GM06990 (cell line): ENCODE data around the gene PARS2.

Experiments used
- DNase-seq: peaks from one replicate; pipeline ENCODE4 v3.0.0-alpha.2; 2011; ENCODE audit not compliant: insufficient read length; ENCODE audit errors: extremely low read depth
- H3K27me3 ChIP-seq: replicated peaks from 2 replicates; pipeline ENCODE4 v1.6.0; 2011; ENCODE audit warnings: low read length; ENCODE audit not compliant: control insufficient read depth, insufficient read depth
- H3K36me3 ChIP-seq: 2 replicates; pipeline ENCODE4 v1.5.1; 2011; ENCODE audit warnings: low read length; ENCODE audit not compliant: control insufficient read depth, insufficient read depth
- H3K4me3 ChIP-seq: replicated peaks from 2 replicates; pipeline ENCODE4 v1.5.1; 2011; ENCODE audit warnings: low read depth, mild to moderate bottlenecking, control low read depth, low read length
- TF ChIP-seq, protein P1 (sequence below): IDR thresholded peaks from 2 replicates; pipeline ENCODE4 v1.5.1; 2011; ENCODE audit warnings: low read length, control low read depth, mild to moderate bottlenecking, inconsistent platforms; ENCODE audit not compliant: insufficient read depth, poor library complexity, severe bottlenecking

The PARS2 gene

DNA sequence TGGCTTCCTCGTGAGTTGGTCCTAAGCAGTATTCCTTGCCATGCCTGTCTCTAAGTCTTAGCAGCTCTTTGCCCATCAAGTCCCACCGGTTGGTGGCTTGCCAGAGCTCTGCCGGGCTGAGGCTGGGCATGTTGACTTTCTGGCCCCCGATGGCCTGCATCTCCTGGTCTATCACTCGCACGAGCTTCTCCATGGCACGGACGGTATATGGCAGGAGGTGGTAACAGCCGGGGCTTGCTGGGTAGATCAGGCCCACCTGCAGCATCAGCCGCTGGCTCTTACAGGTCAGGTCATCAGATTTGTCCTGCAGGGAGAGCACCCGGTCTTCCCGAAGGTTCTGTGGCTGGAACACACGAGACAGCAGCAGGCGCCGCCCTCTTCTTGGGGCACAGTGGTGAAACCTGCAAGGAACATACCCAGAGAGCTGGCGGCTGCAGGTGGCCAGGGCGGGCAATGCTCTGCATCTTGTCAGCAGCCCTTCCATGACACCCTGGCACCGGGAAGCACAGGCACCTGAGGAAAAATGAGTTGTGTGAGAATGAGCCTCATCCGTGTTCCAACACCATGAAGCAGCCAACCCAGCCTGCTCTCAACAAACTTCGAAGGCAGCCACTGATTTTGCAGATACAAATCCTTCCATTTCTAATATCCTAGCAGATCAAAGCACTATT, 5.5 kb downstream of the PARS2 start:
- no peak for DNase-seq
- H3K36me3 ChIP-seq = peaks cover 3% of the 10 kb centered on the region
- no peak overlapping the region for H3K4me3 ChIP-seq
- TF ChIP-seq, protein P1, sequence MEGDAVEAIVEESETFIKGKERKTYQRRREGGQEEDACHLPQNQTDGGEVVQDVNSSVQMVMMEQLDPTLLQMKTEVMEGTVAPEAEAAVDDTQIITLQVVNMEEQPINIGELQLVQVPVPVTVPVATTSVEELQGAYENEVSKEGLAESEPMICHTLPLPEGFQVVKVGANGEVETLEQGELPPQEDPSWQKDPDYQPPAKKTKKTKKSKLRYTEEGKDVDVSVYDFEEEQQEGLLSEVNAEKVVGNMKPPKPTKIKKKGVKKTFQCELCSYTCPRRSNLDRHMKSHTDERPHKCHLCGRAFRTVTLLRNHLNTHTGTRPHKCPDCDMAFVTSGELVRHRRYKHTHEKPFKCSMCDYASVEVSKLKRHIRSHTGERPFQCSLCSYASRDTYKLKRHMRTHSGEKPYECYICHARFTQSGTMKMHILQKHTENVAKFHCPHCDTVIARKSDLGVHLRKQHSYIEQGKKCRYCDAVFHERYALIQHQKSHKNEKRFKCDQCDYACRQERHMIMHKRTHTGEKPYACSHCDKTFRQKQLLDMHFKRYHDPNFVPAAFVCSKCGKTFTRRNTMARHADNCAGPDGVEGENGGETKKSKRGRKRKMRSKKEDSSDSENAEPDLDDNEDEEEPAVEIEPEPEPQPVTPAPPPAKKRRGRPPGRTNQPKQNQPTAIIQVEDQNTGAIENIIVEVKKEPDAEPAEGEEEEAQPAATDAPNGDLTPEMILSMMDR = no peak
- no peaks in the 10 kb centered on the region for H3K27me3 ChIP-seq

DNA sequence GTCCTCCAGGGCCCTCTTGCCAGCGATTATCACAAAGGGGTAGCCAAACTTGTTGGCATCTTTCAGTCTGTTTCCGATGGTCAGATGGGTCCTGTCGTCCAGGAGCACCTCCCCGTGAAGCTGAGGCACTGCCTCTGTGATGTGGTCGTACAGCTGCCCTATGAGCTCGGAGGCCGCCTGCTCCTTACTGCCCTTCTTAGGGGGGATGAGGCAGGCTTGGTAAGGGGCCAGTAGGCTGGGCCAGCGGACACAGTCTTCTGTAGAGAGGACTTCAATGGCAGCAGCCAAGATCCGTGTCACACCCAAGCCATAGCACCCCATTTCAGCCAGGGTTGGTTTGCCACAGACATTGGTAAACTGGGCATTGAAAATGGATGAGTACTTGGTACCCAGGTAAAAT, 6.5 kb downstream of the PARS2 start:
- no peak for DNase-seq
- TF ChIP-seq, protein P1 = no peak
- Histone ChIP-seq H3K27me3 (no peaks in the 10 kb centered on the region), H3K4me3 (no peak overlapping the region), H3K36me3 (peaks cover 3% of the 10 kb centered on the region)

DNA sequence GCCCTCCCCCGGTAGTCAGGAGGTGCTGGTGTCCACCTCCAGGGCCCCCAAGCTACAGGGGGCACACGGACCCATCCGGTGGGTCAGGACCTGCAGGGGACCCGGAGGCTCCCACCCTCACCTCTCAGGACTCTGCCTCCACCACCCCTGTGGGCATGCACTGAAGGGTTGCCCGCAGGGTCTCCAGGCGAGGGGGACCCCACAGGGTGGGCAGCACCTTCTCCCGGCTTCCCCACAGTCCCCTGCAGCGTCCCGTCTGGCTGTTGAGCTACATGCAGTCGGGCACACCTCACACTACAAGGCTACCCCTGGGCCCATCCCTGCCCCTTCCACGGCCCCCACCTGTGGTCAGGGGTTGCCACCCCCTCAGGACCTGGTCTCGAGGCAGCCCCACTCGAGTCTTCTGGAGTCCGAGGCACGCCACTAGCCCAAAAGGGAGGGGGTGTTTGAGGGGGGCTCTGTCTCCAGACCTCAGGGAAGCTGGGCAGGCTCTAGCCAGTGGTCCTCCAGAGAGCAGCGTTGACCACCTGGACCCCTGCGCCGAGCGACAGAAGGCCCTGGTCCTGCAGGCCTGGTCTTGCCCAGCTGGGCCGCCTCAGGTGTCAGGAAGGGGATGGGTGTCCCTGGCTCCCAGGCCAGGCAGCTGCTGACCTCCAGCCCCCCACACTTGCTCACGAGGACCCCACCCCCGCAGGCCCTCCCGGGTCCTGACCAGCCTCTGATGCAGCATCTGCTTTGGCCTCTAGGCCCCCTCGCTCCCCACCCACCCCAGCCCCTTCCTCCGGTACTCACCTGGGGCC, 9.6 kb downstream of the PARS2 start:
- Histone ChIP-seq H3K36me3 (peaks cover 3% of the 10 kb centered on the region), H3K27me3 (no peaks in the 10 kb centered on the region), H3K4me3 (no peak overlapping the region)
- TF ChIP-seq, protein P1 = no peak
- DNase-seq = no peak

DNA sequence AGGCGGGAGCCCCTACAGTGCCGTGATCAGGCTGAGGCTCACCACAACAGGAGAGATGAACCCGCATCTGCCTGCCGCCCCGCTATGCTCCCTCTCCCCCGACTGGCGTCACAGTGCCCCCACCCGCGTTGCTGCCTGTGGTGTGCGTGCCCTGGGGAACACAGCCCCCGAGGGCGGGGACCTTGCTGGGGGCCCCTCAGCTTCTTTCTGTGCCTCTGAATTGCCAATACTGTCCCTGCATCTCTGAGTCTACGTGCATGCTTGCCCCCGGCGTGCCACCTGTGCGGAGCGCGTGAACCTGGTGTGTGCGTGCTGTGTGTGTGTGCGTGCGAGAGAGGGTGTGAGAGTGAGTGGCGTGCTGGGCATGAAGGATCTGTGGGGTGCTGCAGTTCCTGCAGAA, 10.3 kb downstream of the PARS2 start:
- DNase-seq = no peak

DNA sequence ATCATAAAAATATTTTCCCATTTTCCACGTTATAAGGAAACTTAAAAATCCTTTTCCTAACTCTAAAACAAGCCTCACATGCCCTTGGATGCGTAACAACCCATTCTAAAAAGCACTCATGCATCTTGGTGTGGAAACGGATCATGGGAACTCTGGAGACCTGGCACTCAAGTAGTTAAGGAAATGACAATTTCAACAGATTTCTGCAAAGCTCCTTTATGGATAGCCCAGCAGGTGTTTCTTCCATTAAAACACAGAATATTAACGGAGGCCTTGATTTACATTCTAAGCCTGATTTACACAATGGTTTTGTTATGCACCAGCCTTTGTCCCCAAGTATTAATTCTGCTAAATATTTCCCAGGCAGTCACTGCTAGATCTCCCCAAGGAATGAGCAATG, 12.9 kb downstream of the PARS2 start:
- Histone ChIP-seq H3K4me3 (no peak overlapping the region), H3K27me3 (no peaks in the 10 kb centered on the region), H3K36me3 (peaks cover 2% of the 10 kb centered on the region)
- TF ChIP-seq, protein P1 = no peak
- no peak for DNase-seq

More for the DNA sequence above, 10.3 kb downstream of the PARS2 start:
- H3K27me3 ChIP-seq = no peaks in the 10 kb centered on the region
- peaks cover 3% of the 10 kb centered on the region for H3K36me3 ChIP-seq
- H3K4me3 ChIP-seq = no peak overlapping the region
- TF ChIP-seq, protein P1 = no peak

DNA sequence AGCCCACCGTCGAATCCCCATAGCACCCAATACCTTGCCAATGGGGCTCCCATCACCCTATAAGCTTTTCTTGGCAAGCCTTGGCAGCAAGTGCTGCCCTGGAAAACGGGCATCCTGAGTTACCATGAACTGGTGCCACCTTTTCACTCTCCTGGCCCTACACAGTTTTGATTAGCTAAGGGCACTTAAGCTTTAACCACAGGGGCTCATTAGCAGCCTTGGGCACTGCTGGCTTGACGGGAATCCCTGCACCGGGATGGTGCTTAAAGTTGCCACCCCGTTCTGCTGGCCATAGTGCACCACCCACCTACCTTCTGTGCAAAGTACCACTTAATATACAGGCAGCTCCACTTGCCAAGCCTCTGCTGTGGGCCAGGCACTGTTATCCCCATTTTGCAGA, 13.7 kb downstream of the PARS2 start:
- DNase-seq = no peak
- H3K4me3 ChIP-seq = no peak overlapping the region
- TF ChIP-seq, protein P1 = no peak

More for the DNA sequence above, 13.7 kb downstream of the PARS2 start:
- H3K27me3 ChIP-seq = no peaks in the 10 kb centered on the region
- H3K36me3 ChIP-seq = no peaks in the 10 kb centered on the region; the same call in 1 of the 2 replicates
